Inflammatory macrophage (primary cell): ENCODE results near the gene HGF.

ENCODE experiments used
- DNase-seq, 2 donors: peaks; one replicate each; pipeline ENCODE4 v3.0.0-alpha.2; 2020 to 2022

Gene HGF

GRCh38 chr7:81680120-81680519 is 89.7 kb downstream of the HGF start:
- DNase-seq: no peak

- DNase-seq: no peak
Observed at GRCh38 chr7:81676813-81677212, 93.0 kb downstream of the HGF start.

GRCh38 chr7:81676105-81676811 is 93.6 kb downstream of the HGF start:
- DNase-seq: peak in 1 of 2 donors; percentile 7

- peak; percentile 15 to 18 for DNase-seq
Observed at GRCh38 chr7:81674431-81674830, 95.4 kb downstream of the HGF start.

- DNase-seq: no peak
Observed at GRCh38 chr7:81672872-81673271, 97.0 kb downstream of the HGF start.

DNA sequence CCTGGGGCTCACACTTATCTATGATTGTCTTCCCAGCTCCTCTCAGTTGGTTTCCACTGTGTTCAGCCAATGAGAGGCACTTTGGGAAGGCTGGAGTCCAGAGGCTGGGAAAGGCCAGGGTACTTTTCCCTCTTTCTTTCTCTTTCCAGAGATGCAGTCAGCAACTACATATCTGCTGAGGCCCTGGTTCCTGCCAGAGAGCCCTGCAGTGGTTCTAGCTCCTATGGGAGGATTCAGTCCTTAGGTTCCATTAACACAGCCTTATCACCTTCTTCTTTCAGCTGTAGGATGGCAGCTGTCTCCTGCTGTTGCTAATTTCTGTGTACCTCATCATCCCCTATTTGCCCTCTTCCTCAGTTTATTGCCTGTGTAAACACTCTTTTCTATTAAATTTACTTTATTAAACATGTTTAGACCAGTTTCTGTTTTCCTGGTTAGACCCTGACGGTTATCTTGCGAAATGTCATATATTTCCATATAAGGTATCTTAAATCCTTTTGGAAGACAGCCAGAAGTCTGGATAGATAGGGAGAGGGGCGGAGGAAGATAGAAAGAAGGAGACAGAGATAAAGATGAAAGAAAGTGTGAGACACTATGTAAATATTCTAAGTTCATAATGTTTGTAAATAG is 100.3 kb downstream of the HGF start:
- no peak for DNase-seq

DNA sequence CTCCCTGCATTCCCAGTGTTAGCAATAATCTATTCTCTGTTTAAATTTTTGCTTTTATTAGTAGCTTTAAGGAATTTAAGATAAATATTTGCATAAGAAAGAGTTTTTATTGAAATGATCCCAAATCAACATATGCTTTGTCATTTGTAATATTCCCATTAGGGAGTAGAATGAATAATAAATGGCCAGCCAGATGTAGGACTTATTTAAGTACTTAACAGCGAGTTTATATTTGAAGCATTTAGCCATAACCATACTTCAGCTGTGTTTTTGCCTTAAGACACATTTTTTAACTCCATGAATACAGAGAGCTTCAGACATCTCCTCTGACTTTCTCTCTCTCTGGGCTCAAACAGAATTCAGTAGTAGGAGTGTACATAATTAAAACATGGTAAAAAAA is 103.6 kb downstream of the HGF start:
- DNase-seq: no peak

GRCh38 chr7:81665236-81665635 is 104.6 kb downstream of the HGF start:
- no peak for DNase-seq

DNA sequence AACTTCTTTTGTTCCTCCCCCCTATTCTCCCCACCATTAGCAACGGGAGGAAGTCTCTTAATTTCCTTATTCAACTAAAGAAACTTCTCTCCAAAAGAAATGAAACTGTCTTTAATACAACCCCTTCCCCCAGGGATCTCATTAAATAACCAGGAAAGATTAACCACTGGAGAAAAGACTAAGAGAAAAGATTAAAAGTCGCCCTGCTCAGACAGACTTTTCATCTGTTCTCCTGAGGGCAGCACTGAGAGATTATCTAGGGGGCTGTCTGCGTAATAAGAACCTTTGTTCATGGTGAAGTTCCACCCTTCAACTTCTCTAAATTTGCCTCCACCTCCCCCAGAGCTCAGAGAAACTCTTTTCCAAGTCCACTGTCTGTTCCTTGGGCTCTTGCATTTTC is 105.5 kb downstream of the HGF start:
- DNase-seq: no peak

DNA sequence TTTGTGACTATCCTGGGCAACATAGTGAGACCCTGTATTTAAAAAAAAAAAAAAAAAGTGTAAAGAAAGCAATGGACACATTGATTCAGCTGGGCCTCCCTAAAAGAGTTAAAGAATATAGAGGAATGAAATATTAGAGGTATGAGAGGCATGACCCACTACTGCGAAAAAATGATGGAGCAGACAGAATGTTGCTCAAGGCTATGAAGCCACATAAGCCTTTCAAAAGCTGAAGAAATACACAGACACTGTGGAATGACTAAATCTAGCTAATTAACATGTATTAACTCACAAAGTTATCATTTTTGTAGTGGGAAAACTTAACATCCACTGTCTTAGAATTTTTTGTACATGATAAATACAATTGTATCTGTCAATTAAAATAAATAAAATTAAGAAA is 107.3 kb downstream of the HGF start:
- DNase-seq: no peak

DNA sequence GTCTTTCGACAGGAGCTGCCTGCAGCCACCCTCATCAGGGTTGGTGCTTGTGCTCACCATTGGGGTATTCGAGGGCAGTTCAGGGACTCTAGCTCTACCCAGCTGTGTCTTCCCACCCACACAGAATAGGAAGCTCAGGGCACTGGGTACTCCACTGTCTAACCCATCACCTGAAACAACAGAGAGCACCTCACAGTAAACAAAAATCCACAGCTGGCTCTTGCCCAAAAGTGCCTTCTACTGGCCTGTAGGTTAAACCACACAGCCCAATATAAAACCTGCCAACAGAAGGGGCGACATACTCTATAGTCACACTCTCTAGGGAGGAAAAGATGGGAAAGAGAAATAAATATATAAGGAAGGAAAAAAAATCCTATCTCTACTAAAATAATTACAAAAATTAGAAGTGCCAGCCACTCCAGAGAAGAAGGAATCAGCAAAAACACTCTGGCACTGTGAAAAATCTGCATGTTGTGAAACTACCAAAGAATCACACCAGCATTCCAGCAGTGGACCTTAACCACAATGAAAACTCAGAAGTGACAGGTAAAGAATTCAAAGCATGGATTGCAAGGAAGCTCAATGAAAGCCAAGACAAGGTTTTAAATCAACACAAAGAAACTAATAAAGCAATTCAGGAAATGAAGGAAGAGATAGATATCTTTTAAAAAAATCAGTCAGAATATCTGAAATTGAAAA is 110.0 kb downstream of the HGF start:
- DNase-seq: no peak

DNA sequence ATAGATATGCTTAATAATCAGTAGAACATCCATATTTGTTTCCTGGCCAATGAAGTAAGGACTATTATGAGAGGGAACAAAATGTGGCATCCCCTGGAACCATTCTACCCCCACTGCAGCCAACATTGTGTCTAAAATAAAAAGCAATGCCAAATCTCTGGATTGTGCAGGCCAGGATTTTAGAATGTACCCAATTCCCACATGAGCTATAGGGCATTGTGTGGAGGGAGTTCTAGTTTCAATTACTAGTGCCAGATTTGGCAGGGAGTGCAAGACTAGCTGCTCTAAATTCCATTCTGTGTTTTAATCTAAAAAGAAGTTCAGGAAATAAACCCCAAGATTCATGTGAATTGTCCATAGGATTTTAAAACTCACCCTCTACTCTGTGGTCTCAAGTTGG is 112.3 kb downstream of the HGF start:
- no peak for DNase-seq

GRCh38 chr7:81655271-81655670 is 114.6 kb downstream of the HGF start:
- DNase-seq: no peak

DNA sequence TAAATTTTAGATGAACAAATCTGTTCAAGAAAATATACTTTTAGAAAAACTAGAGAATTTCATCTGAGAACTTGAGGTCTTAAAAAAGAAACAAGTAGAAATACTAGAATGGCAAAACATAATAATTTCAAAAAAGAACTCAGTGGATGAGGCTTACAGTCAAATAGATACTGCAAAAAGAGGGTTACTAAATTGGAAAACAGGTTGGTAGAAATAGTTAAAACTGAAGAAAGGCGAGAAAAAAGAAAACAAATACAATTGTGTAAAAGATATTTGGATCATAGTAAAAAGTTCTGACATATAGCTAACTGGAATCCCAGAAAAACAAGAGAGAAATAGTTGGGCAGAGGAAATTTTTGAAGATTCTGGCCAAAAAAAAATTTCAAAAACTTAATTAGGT is 117.6 kb downstream of the HGF start:
- no peak for DNase-seq
